GM19239 (cell line): Measurements from ENCODE around the gene IFNA17.
A peak's percentile ranks its signal among the peaks of the same experiment; 100 is the strongest.
"Not testable (repeated sequence)": the region's sequence is repeated elsewhere in the genome, so short reads cannot be mapped to it uniquely, and the experiment has no call there.

Experiments used
- DNase-seq: peaks from one replicate; pipeline ENCODE4 v3.0.0; 2011; ENCODE audit warnings: low spot score; ENCODE audit not compliant: insufficient read length
- FAIRE-seq: peaks from 2 replicates; lab custom pipeline; 2011; peaks lifted over from hg19 to GRCh38; lab: Jason Lieb, UNC

The IFNA17 gene

GRCh38 chr9:21212160-21212559, 15.9 kb downstream of the IFNA17 start:
- not testable (repeated sequence) for DNase-seq, FAIRE-seq

- FAIRE-seq, DNase-seq: not testable (repeated sequence)
Measured at GRCh38 chr9:21210782-21211181, 17.2 kb downstream of the IFNA17 start.

- FAIRE-seq = no peak
- DNase-seq = no peak
Measured at GRCh38 chr9:21210311-21210710, 17.7 kb downstream of the IFNA17 start.

GRCh38 chr9:21207043-21207442, 21.0 kb downstream of the IFNA17 start, which contains the start of gene IFNA10:
Gene IFNA10, minus strand, starts transcription at chr9:21207143. Its CDS starts 46 bp downstream, at chr9:21207097.
- not testable (repeated sequence) for FAIRE-seq, DNase-seq

- FAIRE-seq (no peak), DNase-seq (no peak)
Measured at GRCh38 chr9:21205204-21205603, 22.8 kb downstream of the IFNA17 start.

DNA sequence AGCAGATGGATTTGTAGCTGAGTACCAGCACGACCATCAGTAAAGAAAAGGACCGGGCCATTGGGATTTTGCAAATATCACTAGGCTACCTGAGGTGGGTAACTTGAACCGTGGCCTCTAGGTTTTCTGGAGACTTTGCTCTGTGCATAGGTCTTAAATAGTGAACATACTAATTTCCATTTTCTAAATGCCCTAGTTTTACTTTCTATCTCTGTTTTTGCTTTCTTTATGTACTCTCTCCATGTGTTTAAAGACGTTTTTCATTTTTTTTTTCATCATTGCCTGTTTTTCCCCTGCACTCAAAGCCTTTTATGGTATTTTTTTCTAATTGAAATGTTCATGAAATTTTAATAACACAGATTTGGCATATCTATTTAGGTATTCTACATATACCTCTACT, 25.9 kb downstream of the IFNA17 start, which contains the start of gene IFNA7:
TSS of gene IFNA7 (minus strand) at position 101 of the 400 bp plus-strand sequence. CDS start at position 61, 40 bp downstream.
- not testable (repeated sequence) for DNase-seq, FAIRE-seq

GRCh38 chr9:21194867-21195776, 32.9 kb downstream of the IFNA17 start:
- FAIRE-seq = peak; percentile 79
- not testable (repeated sequence) for DNase-seq

DNA sequence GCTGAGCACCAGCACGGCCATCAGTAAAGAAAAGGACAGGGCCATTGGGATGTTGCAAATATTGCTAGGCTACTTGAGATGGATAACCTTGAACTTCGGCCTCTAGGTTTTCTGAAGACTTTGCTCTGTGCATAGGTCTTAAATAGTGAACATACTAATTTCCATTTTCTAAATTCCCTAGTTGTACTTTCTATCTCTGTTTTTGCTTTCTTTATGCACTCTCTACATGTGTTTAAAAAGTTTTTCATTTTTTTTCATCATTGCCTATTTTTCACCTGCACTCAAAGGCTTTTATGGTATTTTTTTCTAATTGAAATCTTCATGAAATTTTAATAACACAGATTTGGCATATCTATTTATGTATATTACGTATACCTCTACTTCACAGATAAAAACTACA, 40.5 kb downstream of the IFNA17 start, which contains the start of gene IFNA4:
TSS of gene IFNA4 (minus strand) at position 101 of the 400 bp plus-strand sequence. CDS start at position 45, 56 bp downstream.
- not testable (repeated sequence) for DNase-seq, FAIRE-seq

DNA sequence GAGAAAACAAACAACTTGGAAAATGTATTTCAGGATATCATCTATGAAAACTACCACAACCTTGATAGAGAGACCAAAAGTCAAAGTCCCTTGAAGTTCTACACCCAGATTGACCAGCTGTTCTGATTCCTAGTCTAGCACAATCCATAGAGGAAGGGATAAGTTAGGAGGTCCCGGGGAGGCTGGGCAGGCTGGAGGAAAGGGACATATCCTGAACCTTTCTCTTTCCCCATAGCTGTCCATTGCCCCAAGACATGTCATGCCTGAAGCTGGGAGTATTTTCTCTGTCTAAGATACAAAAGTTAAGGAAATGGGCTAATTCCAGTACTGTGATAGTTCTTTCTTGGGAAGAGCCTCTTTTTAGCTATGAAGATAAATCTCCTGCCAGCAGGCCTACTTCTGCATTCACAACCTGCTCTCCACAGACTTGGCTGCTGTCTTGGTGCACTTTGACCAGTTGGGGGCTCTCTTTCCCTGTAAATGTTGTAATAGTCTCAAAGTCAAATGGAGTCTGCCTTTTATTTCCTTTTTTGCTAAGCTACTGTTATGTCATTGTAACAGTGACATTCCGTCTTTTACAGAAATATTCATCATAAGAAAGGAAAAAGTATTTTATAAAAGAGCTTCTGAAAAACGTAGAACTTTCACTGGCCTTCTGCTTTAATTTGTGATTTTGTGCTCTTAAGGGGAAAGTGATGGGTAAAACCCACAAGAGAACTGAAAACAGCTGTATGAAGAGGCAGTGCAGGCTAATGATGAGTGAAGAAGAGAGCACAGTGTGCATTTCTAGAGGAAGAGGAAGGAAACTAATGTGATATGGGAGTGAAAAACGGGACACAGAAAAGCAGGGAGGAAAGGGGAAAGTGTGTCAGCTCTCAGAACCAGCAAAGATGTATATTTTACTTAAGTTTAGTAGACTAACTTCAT, 44.9 kb downstream of the IFNA17 start:
- peak; percentile 95 for FAIRE-seq
- not testable (repeated sequence) for DNase-seq
